Measurements from ENCODE around the gene EYA2. TPM values are rescaled to one million over a fixed set of nuclear protein-coding genes. Genes with fewer than 3 reads are reported as not detected.

EYA2 gene
- total RNA-seq, 1 donor from 2014 or later, result 8.1 TPM

DNA sequence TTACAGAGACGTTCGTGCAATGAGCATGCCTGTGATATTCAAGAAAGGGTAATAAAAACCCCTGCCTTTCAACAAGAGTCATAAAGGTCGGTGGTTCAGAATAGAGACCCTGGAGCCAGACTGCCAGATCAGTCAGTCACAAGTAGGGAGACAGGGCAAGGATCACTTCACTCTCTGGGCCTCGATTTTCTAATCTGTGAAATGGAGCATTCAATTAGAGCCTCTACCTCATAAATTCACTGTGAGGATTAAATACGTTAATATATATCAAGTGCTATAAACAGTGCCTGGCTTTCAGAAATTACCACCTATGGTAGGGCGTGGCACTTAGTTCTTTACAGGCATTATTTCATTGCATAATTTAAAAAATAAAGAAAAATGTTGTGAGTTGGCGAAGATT lies 43.7 kb upstream of the EYA2 start:
- TF ChIP-seq CTCF (IDR thresholded peaks at IDR 0.05) (no peak), POLR2AphosphoS5 (IDR thresholded peaks at IDR 0.05; ENCODE audit: insufficient read depth in 1 of 2, low read depth in 1 of 2) (no peak), POLR2A (IDR thresholded peaks at IDR 0.05) (no peak)
- Histone ChIP-seq H3K4me1 (no peaks in the 10 kb centered on the region), H3K27ac (no peak overlapping the region), H3K4me3 (no peak overlapping the region), H3K27me3 (no peaks in the 10 kb centered on the region), H3K9me3 (no peaks in the 10 kb centered on the region), H3K36me3 (no peaks in the 10 kb centered on the region)
- DNase-seq (ENCODE audit: extremely low spot score in 2 of 2), result no peak
- intact Hi-C loops (cut with DNase I), result no loop called here

GRCh38 chr20:46851746-46852145 lies 42.9 kb upstream of the EYA2 start:
- Histone ChIP-seq H3K27me3 (no peaks in the 10 kb centered on the region), H3K4me1 (no peaks in the 10 kb centered on the region), H3K27ac (no peak overlapping the region), H3K4me3 (no peak overlapping the region), H3K36me3 (no peaks in the 10 kb centered on the region), H3K9me3 (no peaks in the 10 kb centered on the region)
- DNase-seq (ENCODE audit: extremely low spot score in 2 of 2), result no peak
- TF ChIP-seq POLR2A (IDR thresholded peaks at IDR 0.05) (no peak), CTCF (IDR thresholded peaks at IDR 0.05) (no peak), POLR2AphosphoS5 (IDR thresholded peaks at IDR 0.05; ENCODE audit: insufficient read depth in 1 of 2, low read depth in 1 of 2) (no peak)
- intact Hi-C loops (cut with DNase I), result no loop called here

- TF ChIP-seq POLR2A (IDR thresholded peaks at IDR 0.05) (no peak), CTCF (IDR thresholded peaks at IDR 0.05) (no peak), POLR2AphosphoS5 (IDR thresholded peaks at IDR 0.05; ENCODE audit: insufficient read depth in 1 of 2, low read depth in 1 of 2) (no peak)
- no peaks in the 10 kb centered on the region for H3K9me3 ChIP-seq
- DNase-seq (ENCODE audit: extremely low spot score in 2 of 2), result no peak
- no peak overlapping the region for H3K27ac ChIP-seq
- no peak overlapping the region for H3K4me3 ChIP-seq
- no peaks in the 10 kb centered on the region for H3K27me3 ChIP-seq
- H3K4me1 ChIP-seq, result no peaks in the 10 kb centered on the region
- no peaks in the 10 kb centered on the region for H3K36me3 ChIP-seq
- intact Hi-C loops (cut with DNase I), result no loop called here
Measured at GRCh38 chr20:46852313-46852712, 42.3 kb upstream of the EYA2 start.

GRCh38 chr20:46853926-46854325 lies 40.7 kb upstream of the EYA2 start:
- no peaks in the 10 kb centered on the region for H3K9me3 ChIP-seq
- no peak for TF ChIP-seq POLR2AphosphoS5 (IDR thresholded peaks at IDR 0.05; ENCODE audit: insufficient read depth in 1 of 2, low read depth in 1 of 2)
- no peak for TF ChIP-seq CTCF (IDR thresholded peaks at IDR 0.05)
- TF ChIP-seq POLR2A (IDR thresholded peaks at IDR 0.05), result no peak
- DNase-seq (ENCODE audit: extremely low spot score in 2 of 2), result no peak
- no peak overlapping the region for H3K4me3 ChIP-seq
- no peaks in the 10 kb centered on the region for H3K4me1 ChIP-seq
- no peaks in the 10 kb centered on the region for H3K36me3 ChIP-seq
- no peaks in the 10 kb centered on the region for H3K27me3 ChIP-seq
- intact Hi-C loops (cut with DNase I), result no loop called here
- no peak overlapping the region for H3K27ac ChIP-seq

DNA sequence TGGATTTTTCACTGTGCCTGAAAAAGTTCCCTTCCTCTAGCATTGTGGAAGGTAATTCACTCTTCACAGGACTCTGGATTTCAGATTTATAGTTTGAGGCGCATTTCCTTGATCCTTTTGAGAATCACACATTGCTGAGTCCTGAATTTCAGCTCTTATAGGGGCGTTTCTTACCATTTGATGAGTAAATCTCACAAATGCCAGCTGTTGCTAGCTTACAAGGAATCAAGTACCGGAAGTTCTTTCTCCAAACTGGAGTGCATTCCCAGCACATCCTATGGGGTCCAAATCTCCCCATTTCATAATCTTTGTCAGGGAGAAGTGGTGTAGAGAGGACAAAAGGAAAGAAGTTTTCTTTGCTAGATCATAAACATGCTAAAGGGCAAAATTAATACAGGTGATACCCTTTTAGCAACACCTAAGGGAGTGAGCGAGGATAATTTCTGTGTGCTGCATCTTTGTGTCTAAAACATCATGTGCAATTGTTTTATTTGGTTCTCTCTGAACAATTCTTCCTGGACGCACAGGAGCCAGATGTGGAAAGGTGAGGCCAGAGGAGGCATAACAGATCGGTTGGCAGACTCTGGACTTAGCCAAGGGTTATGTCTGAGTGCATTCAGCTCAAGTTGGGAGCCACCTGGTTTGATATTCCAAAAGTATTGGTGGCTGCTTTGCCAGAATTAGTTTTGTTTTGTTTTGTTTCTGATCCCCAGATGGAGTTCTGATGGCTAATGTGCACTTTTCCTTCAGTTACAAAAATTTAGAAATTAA lies 37.4 kb upstream of the EYA2 start:
- H3K4me3 ChIP-seq, result no peak overlapping the region
- intact Hi-C loops (cut with DNase I), result no loop called here
- no peak for DNase-seq (ENCODE audit: extremely low spot score in 2 of 2)
- H3K9me3 ChIP-seq, result no peaks in the 10 kb centered on the region
- no peaks in the 10 kb centered on the region for H3K27me3 ChIP-seq
- no peak overlapping the region for H3K27ac ChIP-seq
- TF ChIP-seq POLR2AphosphoS5 (IDR thresholded peaks at IDR 0.05; ENCODE audit: insufficient read depth in 1 of 2, low read depth in 1 of 2) (no peak), POLR2A (IDR thresholded peaks at IDR 0.05) (no peak), CTCF (IDR thresholded peaks at IDR 0.05) (no peak)
- H3K4me1 ChIP-seq, result no peaks in the 10 kb centered on the region
- no peaks in the 10 kb centered on the region for H3K36me3 ChIP-seq
